HEK293 (cell line): ENCODE results near the gene STARD3.

ENCODE experiments used
- CTCF ChIA-PET: fragments of 350-600 bp; formaldehyde crosslinking; extraction: SDS; loops from one replicate; lab custom pipeline; 2021; ENCODE audit warnings: antibody characterized with exemption; lab: Yijun Ruan, JAX
- POLR2A ChIA-PET: fragments of 300-600 bp; formaldehyde crosslinking; extraction: SDS; loops from one replicate; lab custom pipeline; 2020; ENCODE audit warnings: antibody characterized with exemption, inconsistent platforms; lab: Yijun Ruan, JAX
- H3K27ac ChIP-seq: fragments of 200-500 bp; sonication (Bioruptor generic); 2 replicates; pipeline ENCODE4 v1.5.1; 2014; ENCODE audit warnings: low read depth, low read length, control low read depth, inconsistent platforms; ENCODE audit errors: extremely low read depth
- H3K36me3 ChIP-seq, 2 experiments: fragments of 200-500 bp in 1 of 2; sonication (Bioruptor generic) in 1 of 2; 1 replicate in 1 of 2; 2 replicates in 1 of 2; pipeline ENCODE4 v1.5.1; 2014 to 2017; ENCODE audit warnings: inconsistent platforms in 2 of 2, low read length in 2 of 2; ENCODE audit not compliant: control insufficient read depth in 2 of 2, insufficient read depth in 1 of 2
- H3K4me1 ChIP-seq: fragments of 200-500 bp; sonication (Bioruptor generic); 2 replicates; pipeline ENCODE4 v1.5.1; 2014; ENCODE audit warnings: mild to moderate bottlenecking, low read length, inconsistent platforms; ENCODE audit not compliant: control insufficient read depth, insufficient read depth
- H3K4me3 ChIP-seq: 2 replicates; pipeline ENCODE4 v1.5.1; 2011; ENCODE audit warnings: low read depth, mild to moderate bottlenecking, control low read depth, low read length, moderate library complexity
- H3K9me3 ChIP-seq: fragments of 200-500 bp; sonication (Bioruptor generic); 2 replicates; pipeline ENCODE4 v1.5.1; 2014; ENCODE audit warnings: low read depth, low read length, inconsistent platforms; ENCODE audit not compliant: control insufficient read depth, insufficient read depth
- BCL11A ChIP-seq: fragments of 450-650 bp; formaldehyde crosslinking; IDR thresholded peaks from 2 replicates; pipeline ENCODE4 v1.5.1; 2016; ENCODE audit warnings: low read depth, missing biosample characterization, missing genetic modification characterization
- GFI1B ChIP-seq: fragments of 450-650 bp; formaldehyde crosslinking; IDR thresholded peaks from 2 replicates; pipeline ENCODE4 v1.5.1; 2016; ENCODE audit warnings: missing biosample characterization, missing genetic modification characterization
- GLIS1 ChIP-seq: fragments of 450-650 bp; formaldehyde crosslinking; IDR thresholded peaks from 2 replicates; pipeline ENCODE4 v1.5.1; 2016; ENCODE audit warnings: missing biosample characterization, missing genetic modification characterization
- KLF9 ChIP-seq: fragments of 450-650 bp; formaldehyde crosslinking; IDR thresholded peaks from 2 replicates; pipeline ENCODE4 v1.5.1; 2016; ENCODE audit warnings: missing biosample characterization, missing genetic modification characterization, low read depth
- MEIS1 ChIP-seq: sonication (generic); formaldehyde crosslinking; IDR thresholded peaks from 2 replicates; pipeline ENCODE4 v1.8.1; 2022; ENCODE audit warnings: missing genetic modification reagents, mild to moderate bottlenecking, borderline replicate concordance
- REPIN1 ChIP-seq: fragments of 450-650 bp; formaldehyde crosslinking; IDR thresholded peaks from 2 replicates; pipeline ENCODE4 v1.5.1; 2017; ENCODE audit warnings: missing biosample characterization, missing genetic modification characterization, low read depth
- SP3 ChIP-seq: fragments of 450-650 bp; formaldehyde crosslinking; IDR thresholded peaks from 2 replicates; pipeline ENCODE4 v1.5.1; 2016; ENCODE audit warnings: missing biosample characterization, missing genetic modification characterization
- WT1 ChIP-seq: fragments of 450-650 bp; formaldehyde crosslinking; IDR thresholded peaks from 2 replicates; pipeline ENCODE4 v1.5.1; 2016; ENCODE audit warnings: missing biosample characterization, missing genetic modification characterization
- ZBTB20 ChIP-seq: fragments of 450-650 bp; formaldehyde crosslinking; IDR thresholded peaks from 2 replicates; pipeline ENCODE4 v1.5.1; 2016; ENCODE audit warnings: missing biosample characterization, missing genetic modification characterization
- ZBTB8A ChIP-seq: fragments of 450-650 bp; formaldehyde crosslinking; IDR thresholded peaks from 2 replicates; pipeline ENCODE4 v1.5.1; 2016; ENCODE audit warnings: missing biosample characterization, missing genetic modification characterization
- ZEB2 ChIP-seq: fragments of 450-650 bp; formaldehyde crosslinking; IDR thresholded peaks from 2 replicates; pipeline ENCODE4 v1.5.1; 2016; ENCODE audit warnings: missing biosample characterization, missing genetic modification characterization
- ZNF155 ChIP-seq: fragments of 450-650 bp; formaldehyde crosslinking; IDR thresholded peaks from 2 replicates; pipeline ENCODE4 v1.5.1; 2016; ENCODE audit warnings: missing biosample characterization, missing genetic modification characterization
- ZNF174 ChIP-seq: fragments of 450-650 bp; formaldehyde crosslinking; IDR thresholded peaks from 2 replicates; pipeline ENCODE4 v1.5.0; 2017; ENCODE audit warnings: missing biosample characterization, mild to moderate bottlenecking, missing genetic modification characterization
- ZNF248 ChIP-seq: fragments of 450-650 bp; formaldehyde crosslinking; IDR thresholded peaks from 2 replicates; pipeline ENCODE4 v1.5.1; 2017; ENCODE audit warnings: missing biosample characterization, missing genetic modification characterization
- ZNF544 ChIP-seq: fragments of 450-650 bp; formaldehyde crosslinking; IDR thresholded peaks from 2 replicates; pipeline ENCODE4 v1.5.0; 2017; ENCODE audit warnings: missing biosample characterization, missing genetic modification characterization
- ZNF623 ChIP-seq: fragments of 450-650 bp; formaldehyde crosslinking; IDR thresholded peaks from 2 replicates; pipeline ENCODE4 v1.5.1; 2016; ENCODE audit warnings: missing biosample characterization, missing genetic modification characterization
- ZNF747 ChIP-seq: fragments of 450-650 bp; formaldehyde crosslinking; IDR thresholded peaks from 2 replicates; pipeline ENCODE4 v1.5.1; 2016; ENCODE audit warnings: missing biosample characterization, missing genetic modification characterization
- ZNF792 ChIP-seq: fragments of 450-650 bp; formaldehyde crosslinking; IDR thresholded peaks from 2 replicates; pipeline ENCODE4 v1.5.1; 2016; ENCODE audit warnings: missing biosample characterization, missing genetic modification characterization
- ZNF830 ChIP-seq: fragments of 450-650 bp; IDR thresholded peaks from 2 replicates; pipeline ENCODE4 v1.5.0; 2018; ENCODE audit warnings: missing biosample characterization, missing genetic modification characterization, low read depth, mild to moderate bottlenecking, moderate library complexity
- ZSCAN16 ChIP-seq: fragments of 450-650 bp; formaldehyde crosslinking; IDR thresholded peaks from 2 replicates; pipeline ENCODE4 v1.5.1; 2016; ENCODE audit warnings: missing biosample characterization, missing genetic modification characterization
- TF ChIP-seq, protein P1 (sequence below): fragments of 450-650 bp; formaldehyde crosslinking; IDR thresholded peaks from 2 replicates; pipeline ENCODE4 v1.5.1; 2016; ENCODE audit warnings: missing biosample characterization, missing genetic modification characterization
- TF ChIP-seq, protein P2 (sequence below): fragments of 450-650 bp; formaldehyde crosslinking; IDR thresholded peaks from 2 replicates; pipeline ENCODE4 v1.5.1; 2016; ENCODE audit warnings: missing biosample characterization, missing genetic modification characterization, borderline replicate concordance
- TF ChIP-seq, protein P3 (sequence below): fragments of 450-650 bp; formaldehyde crosslinking; IDR thresholded peaks from 2 replicates; pipeline ENCODE4 v1.5.1; 2016; ENCODE audit warnings: missing biosample characterization, missing genetic modification characterization
- TF ChIP-seq, protein P4 (sequence below): fragments of 450-650 bp; formaldehyde crosslinking; IDR thresholded peaks from 2 replicates; pipeline ENCODE4 v1.5.1; 2016; ENCODE audit warnings: missing biosample characterization, missing genetic modification characterization
- TF ChIP-seq, protein P5 (sequence below): fragments of 450-650 bp; formaldehyde crosslinking; IDR thresholded peaks from 2 replicates; pipeline ENCODE4 v1.5.1; 2016; ENCODE audit warnings: missing biosample characterization, missing genetic modification characterization

Gene STARD3

DNA sequence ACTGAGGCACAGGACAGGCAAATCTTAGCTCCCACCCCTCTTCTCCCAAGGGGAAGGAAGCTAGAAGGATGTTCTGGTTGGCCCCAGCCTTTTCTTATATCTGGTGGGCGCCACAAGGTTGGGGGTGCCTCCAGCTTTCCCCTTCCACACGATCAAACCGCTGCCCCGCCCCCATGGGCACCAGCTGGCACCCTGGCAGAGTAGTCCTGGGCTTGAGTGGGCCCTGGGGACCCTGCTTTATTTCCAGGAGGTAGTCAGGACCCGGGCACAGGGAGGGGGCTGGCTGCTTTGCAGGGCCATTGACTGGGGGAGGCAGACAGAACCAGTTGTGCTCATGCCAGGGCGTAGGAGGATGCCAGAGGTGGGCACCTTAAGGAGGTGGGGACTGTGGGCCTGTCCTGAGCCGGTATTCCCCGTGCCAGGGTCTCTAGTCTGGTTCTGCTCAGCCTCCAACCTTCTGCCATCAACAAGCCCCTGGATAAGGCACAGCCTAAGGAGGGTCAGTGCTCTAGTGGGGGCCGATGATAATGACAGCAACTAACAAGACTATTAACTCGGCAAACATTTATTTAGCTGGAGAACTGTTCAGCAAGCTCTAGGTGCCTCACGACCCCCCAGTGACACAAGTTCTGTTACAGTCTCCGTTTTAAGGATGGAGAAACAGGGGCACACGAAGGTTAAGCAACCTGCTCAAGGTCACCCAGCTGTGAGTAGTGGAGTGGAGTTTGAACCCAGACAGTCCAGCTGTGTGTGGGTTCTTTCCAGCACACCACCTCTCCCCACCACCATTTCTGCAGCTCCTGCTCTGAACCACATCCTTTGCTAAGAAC lies 17.8 kb upstream of the STARD3 start:
- no peaks in the 10 kb centered on the region for H3K9me3 ChIP-seq
- ChIA-PET CTCF (interaction anchor here (0.6 to 11.8 kb wide), 17 partner anchors 13 to 636 kb away, joined by 3 to 475 read pairs (median 6); partner anchors contain the start of genes PNMT, STARD3 and TCAP), POLR2A (interaction anchor here (0.5 to 2.1 kb wide), 4 partner anchors 12 to 414 kb away, joined by 3 to 6 read pairs (median 4); no protein-coding TSS in a partner anchor)
- peaks cover 4% of the 10 kb centered on the region for H3K4me1 ChIP-seq
- H3K36me3 ChIP-seq, result no peaks in the 10 kb centered on the region
- H3K4me3 ChIP-seq, result no peak overlapping the region
- H3K27ac ChIP-seq, result no peak overlapping the region
- TF ChIP-seq ZNF830 (tag by site-specific recombination) (no peak), ZNF623 (tag by site-specific recombination) (no peak), ZBTB8A (tag by site-specific recombination) (0 out of 2 replicates have a peak, but pooled peaks have one; percentile 7), REPIN1 (tag by site-specific recombination) (no peak), ZNF174 (tag by site-specific recombination) (no peak), KLF9 (tag by site-specific recombination) (no peak), ZEB2 (tag by site-specific recombination) (no peak), SP3 (no peak), ZBTB20 (tag by site-specific recombination) (peak; percentile 18; the same call in 1 of the 2 replicates), BCL11A (tag by site-specific recombination) (no peak), ZNF792 (no peak), ZNF155 (tag by site-specific recombination) (no peak), MEIS1 (CRISPR knock-in tag) (no peak), GFI1B (tag by site-specific recombination) (no peak), ZSCAN16 (no peak), WT1 (tag by site-specific recombination) (no peak), ZNF248 (tag by site-specific recombination) (no peak), GLIS1 (tag by site-specific recombination) (peak; percentile 74), ZNF747 (tag by site-specific recombination) (no peak), ZNF544 (no peak)
- TF ChIP-seq, protein P1, sequence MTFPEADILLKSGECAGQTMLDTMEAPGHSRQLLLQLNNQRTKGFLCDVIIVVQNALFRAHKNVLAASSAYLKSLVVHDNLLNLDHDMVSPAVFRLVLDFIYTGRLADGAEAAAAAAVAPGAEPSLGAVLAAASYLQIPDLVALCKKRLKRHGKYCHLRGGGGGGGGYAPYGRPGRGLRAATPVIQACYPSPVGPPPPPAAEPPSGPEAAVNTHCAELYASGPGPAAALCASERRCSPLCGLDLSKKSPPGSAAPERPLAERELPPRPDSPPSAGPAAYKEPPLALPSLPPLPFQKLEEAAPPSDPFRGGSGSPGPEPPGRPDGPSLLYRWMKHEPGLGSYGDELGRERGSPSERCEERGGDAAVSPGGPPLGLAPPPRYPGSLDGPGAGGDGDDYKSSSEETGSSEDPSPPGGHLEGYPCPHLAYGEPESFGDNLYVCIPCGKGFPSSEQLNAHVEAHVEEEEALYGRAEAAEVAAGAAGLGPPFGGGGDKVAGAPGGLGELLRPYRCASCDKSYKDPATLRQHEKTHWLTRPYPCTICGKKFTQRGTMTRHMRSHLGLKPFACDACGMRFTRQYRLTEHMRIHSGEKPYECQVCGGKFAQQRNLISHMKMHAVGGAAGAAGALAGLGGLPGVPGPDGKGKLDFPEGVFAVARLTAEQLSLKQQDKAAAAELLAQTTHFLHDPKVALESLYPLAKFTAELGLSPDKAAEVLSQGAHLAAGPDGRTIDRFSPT (tag by site-specific recombination), result peak; percentile 50; the same call in 1 of the 2 replicates
- TF ChIP-seq, protein P2, sequence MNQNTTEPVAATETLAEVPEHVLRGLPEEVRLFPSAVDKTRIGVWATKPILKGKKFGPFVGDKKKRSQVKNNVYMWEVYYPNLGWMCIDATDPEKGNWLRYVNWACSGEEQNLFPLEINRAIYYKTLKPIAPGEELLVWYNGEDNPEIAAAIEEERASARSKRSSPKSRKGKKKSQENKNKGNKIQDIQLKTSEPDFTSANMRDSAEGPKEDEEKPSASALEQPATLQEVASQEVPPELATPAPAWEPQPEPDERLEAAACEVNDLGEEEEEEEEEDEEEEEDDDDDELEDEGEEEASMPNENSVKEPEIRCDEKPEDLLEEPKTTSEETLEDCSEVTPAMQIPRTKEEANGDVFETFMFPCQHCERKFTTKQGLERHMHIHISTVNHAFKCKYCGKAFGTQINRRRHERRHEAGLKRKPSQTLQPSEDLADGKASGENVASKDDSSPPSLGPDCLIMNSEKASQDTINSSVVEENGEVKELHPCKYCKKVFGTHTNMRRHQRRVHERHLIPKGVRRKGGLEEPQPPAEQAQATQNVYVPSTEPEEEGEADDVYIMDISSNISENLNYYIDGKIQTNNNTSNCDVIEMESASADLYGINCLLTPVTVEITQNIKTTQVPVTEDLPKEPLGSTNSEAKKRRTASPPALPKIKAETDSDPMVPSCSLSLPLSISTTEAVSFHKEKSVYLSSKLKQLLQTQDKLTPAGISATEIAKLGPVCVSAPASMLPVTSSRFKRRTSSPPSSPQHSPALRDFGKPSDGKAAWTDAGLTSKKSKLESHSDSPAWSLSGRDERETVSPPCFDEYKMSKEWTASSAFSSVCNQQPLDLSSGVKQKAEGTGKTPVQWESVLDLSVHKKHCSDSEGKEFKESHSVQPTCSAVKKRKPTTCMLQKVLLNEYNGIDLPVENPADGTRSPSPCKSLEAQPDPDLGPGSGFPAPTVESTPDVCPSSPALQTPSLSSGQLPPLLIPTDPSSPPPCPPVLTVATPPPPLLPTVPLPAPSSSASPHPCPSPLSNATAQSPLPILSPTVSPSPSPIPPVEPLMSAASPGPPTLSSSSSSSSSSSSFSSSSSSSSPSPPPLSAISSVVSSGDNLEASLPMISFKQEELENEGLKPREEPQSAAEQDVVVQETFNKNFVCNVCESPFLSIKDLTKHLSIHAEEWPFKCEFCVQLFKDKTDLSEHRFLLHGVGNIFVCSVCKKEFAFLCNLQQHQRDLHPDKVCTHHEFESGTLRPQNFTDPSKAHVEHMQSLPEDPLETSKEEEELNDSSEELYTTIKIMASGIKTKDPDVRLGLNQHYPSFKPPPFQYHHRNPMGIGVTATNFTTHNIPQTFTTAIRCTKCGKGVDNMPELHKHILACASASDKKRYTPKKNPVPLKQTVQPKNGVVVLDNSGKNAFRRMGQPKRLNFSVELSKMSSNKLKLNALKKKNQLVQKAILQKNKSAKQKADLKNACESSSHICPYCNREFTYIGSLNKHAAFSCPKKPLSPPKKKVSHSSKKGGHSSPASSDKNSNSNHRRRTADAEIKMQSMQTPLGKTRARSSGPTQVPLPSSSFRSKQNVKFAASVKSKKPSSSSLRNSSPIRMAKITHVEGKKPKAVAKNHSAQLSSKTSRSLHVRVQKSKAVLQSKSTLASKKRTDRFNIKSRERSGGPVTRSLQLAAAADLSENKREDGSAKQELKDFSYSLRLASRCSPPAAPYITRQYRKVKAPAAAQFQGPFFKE (tag by site-specific recombination), result no peak
- TF ChIP-seq, protein P3, sequence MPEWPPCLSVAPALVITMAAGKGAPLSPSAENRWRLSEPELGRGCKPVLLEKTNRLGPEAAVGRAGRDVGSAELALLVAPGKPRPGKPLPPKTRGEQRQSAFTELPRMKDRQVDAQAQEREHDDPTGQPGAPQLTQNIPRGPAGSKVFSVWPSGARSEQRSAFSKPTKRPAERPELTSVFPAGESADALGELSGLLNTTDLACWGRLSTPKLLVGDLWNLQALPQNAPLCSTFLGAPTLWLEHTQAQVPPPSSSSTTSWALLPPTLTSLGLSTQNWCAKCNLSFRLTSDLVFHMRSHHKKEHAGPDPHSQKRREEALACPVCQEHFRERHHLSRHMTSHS, result no peak
- TF ChIP-seq, protein P4, sequence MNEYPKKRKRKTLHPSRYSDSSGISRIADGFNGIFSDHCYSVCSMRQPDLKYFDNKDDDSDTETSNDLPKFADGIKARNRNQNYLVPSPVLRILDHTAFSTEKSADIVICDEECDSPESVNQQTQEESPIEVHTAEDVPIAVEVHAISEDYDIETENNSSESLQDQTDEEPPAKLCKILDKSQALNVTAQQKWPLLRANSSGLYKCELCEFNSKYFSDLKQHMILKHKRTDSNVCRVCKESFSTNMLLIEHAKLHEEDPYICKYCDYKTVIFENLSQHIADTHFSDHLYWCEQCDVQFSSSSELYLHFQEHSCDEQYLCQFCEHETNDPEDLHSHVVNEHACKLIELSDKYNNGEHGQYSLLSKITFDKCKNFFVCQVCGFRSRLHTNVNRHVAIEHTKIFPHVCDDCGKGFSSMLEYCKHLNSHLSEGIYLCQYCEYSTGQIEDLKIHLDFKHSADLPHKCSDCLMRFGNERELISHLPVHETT (tag by site-specific recombination), result no peak
- TF ChIP-seq, protein P5, sequence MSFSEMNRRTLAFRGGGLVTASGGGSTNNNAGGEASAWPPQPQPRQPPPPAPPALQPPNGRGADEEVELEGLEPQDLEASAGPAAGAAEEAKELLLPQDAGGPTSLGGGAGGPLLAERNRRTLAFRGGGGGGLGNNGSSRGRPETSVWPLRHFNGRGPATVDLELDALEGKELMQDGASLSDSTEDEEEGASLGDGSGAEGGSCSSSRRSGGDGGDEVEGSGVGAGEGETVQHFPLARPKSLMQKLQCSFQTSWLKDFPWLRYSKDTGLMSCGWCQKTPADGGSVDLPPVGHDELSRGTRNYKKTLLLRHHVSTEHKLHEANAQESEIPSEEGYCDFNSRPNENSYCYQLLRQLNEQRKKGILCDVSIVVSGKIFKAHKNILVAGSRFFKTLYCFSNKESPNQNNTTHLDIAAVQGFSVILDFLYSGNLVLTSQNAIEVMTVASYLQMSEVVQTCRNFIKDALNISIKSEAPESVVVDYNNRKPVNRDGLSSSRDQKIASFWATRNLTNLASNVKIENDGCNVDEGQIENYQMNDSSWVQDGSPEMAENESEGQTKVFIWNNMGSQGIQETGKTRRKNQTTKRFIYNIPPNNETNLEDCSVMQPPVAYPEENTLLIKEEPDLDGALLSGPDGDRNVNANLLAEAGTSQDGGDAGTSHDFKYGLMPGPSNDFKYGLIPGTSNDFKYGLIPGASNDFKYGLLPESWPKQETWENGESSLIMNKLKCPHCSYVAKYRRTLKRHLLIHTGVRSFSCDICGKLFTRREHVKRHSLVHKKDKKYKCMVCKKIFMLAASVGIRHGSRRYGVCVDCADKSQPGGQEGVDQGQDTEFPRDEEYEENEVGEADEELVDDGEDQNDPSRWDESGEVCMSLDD (tag by site-specific recombination), result no peak
